ENCODE data around the gene NKIRAS1.
"Not testable (repeated sequence)": the region's sequence is repeated elsewhere in the genome, so short reads cannot be mapped to it uniquely, and the experiment has no call there.

The NKIRAS1 gene

DNA sequence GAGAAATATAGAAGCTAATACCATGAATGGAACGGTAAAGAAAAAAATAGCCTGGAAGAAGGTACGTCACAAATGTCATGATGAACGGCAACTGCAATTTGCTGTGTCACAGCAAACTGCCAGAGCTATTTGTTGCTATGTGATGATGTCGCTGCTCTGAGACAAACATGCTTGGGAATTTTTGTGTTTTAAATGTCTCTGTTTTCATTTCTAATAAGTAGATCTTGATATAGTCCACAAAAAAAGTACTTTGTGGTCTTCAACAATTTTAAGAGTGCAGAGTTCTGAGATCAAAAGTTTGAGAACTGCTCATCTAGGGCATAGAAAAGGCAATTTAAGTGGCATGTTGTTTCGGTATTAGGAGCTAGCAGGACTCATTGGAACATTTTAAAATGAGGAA, 24.0 kb upstream of the NKIRAS1 start:
- DNase-seq (ENCODE audit: low read depth): no peak

DNA sequence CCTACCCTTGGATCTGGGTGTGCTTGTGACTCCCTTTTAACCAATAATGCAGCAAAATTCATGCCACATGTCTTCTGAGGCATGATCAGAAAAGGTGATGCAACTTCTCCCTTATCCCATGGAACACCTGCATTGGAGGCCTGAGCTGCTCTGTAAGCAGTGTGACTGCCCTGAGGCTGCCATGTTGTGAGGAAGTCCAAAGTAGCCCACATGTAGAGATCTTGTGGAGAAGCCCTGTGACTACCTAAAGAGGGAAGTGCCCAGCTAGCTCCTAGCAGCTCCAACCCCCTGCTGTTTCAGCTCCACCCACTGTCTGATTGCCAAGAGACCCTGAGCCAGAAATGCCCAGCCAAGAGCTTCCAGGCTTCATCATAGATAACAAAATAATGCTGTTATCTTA, 21.9 kb upstream of the NKIRAS1 start:
- no peak for DNase-seq (ENCODE audit: low read depth)

DNA sequence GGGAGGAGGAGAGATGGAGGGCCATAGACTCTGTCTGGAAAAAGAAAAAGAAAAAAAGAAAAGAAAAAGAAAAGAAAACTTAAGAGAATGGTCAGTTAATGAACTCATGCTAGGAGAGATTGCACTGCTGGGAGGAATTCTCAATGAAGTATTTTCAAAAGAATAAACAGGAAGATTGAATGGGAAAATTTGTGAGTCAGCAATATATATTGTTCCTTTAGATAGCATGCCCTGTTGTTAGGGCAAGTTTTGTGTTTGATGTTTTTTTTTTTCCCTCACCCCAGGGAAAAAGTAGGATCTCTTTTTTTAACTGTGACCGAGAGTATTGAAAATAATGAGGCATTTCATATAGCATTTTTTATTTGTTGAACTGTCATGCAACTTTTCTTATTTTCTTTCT, 20.5 kb upstream of the NKIRAS1 start:
- no peak for DNase-seq (ENCODE audit: low read depth)

DNA sequence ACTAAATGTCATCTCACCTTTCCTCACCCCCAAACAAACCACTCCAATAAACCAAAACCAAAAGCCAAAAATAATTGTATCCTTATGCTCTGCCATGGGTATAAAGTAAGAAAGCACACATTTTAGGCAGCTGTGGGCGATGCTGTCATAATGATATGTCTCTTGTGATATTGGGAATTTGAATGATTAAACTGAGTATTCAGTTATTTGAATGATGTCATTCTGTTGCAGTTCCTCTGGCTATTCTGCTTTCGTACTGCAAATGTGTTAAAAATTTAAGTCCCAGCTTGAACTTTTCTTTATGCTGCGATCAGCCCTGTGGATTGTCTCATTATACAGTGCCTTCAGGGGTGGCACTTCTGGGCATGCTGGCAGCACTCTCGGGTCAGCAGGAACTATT, 17.5 kb upstream of the NKIRAS1 start:
- DNase-seq (ENCODE audit: low read depth): no peak

DNA sequence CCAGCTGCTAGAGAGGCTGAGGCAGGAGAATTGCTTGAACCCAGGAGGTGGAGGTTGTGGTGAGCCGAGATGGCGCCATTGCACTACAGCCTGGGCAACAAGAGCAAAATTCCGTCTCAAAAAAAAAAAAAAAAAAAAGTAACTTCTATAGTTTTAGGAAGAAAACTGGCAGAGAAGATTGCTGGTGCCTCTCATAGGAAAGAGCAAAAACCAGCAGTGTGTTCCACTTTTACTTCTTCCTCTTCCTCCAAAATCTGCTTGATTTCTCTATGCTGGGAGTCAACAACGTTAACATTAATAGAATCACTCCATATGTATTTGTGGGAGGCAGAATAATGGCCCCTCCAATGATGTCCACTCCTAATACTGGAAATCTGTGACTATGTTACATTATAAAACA, 15.8 kb upstream of the NKIRAS1 start:
- no peak for DNase-seq (ENCODE audit: low read depth)

DNA sequence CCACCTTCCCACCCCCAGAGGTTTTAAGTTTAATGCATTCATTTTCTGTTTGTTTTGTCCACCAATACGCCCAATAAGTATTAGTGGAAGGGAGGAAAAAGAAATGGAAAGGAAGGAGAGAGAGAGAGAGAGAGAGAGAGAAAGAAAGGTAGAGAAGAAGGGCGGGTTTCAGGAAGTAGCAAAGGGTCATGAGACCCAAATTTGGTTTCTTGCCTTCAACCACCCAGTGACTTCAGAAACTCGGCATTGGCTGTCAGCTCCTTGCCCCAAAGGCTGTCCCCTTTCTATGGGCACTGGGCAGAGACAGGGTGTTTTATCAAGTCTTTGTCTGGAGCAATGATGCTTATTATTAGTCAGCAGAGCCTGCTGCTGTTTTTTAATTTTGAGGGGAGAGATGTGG, 14.8 kb upstream of the NKIRAS1 start:
- no peak for DNase-seq (ENCODE audit: low read depth)

DNA sequence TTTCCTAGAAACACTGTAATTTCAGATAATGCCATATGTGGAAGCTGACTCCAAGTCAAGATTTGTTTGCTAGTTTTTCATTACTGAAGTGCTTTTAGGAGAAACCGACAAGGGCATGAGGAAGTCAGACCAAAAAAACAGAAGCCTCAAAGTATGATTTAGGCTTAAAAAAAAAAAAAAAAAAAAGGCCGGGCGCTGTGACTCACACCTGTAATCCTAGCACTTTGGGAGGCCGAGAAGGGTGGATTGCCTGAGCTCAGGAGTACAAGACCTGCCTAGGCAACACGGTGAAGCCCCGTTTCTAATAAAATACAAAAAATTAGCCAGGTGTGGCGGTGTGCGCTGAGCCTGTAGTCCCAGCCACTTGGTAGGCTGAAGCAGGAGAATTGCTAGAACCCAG, 11.7 kb upstream of the NKIRAS1 start:
- no peak for DNase-seq (ENCODE audit: low read depth)

DNA sequence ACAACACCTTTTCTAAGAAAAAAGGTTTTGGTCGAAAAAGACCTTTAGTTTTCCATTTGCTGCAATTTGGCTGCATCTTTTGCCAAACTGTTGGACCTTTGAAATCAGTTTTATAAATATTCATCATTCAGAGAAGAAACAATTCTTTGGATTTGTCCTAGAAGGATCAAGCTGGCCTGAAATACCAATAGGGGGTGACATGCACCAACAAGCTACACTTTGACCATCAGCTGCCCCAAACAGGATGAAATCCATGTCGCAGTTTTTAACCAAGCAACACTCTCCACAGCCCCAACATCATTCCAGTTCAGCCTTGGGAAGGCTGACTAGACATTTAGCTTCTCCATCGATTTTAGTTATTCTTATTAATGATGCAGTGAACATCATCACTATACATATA, 9.9 kb upstream of the NKIRAS1 start:
- DNase-seq (ENCODE audit: low read depth): no peak

DNA sequence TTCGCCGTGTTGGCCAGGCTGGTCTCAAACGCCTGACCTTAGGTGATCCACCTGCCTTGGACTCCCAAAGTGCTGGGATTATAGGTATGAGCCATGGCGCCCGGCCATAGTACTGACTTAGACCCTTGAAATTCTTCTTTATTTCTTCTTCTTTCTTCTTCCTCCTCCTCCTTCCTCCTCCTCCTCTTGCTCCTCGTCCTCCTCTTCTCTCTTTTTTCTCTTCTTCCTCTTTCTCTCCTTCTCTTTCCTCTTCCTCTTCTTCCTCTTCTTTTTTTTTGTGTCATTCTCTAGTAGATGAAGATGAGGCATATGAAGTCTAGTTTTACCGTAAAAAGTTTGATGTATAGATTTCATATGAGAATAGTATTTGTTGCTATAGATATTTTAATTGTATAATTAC, 9.5 kb upstream of the NKIRAS1 start:
- no peak for DNase-seq (ENCODE audit: low read depth)

DNA sequence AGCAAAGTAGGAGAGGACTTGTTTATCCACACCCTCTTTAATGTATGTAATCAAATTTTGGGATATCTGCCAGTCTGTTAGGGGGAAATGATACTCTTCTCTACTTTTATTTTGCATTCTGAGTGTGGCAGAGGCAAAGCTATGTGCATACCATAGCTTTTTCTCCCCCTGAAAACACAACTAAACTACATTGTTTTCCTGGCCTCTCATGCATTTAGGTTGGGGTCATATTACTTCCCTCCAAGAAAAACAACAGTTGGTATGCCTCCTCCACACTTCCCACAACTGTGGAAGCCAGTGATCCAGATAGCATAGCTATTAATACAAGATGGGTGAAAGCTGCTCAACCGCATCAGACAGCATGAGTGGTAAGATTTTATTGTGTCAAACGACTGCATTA, 7.0 kb upstream of the NKIRAS1 start:
- no peak for DNase-seq (ENCODE audit: low read depth)

DNA sequence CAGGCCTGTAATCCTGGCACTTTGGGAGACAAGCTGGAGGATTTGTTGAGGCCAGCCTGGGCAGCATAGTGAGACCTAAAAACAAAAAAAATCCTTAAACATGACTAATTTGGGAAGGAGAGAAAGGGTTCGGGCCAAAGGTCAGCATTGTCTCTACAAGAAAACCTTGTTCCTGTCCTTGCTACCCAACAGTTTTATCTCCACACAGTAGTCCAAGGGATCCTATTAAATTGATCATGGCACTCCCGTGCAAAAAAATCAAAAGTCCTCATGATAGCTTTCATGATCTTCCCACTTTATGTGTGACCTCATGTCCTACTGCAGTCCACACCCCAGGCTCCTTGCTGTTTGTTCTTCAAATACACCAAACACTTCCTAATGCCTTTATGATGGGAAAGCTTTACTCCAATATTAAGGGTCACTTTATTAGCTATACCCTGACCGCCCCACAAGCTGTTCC, 4.3 kb upstream of the NKIRAS1 start:
- DNase-seq (ENCODE audit: low read depth): no peak

DNA sequence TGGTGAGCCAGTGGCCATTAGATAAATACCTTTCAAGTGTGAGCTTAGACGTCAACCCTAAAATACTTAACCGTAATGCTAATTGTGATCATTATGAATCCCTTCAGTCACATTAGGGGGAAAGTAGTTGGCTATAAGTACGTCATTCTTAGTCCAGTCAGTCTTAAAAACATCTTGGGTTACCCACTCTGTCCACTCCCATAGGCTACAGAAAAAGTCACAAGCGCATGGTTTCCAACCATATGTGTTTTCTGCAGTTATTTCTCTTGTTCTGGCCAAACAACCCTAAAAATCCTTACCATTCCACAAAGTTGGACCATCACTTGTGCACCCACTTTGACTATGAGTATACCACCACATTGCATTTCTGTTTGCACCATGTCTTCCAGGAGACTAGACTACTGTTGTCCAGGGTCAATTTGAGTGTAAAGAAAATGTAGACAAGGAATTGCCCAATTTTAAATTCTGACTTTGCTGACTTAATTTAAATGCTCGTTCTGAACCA, 3.4 kb upstream of the NKIRAS1 start:
- DNase-seq (ENCODE audit: low read depth): no peak

DNA sequence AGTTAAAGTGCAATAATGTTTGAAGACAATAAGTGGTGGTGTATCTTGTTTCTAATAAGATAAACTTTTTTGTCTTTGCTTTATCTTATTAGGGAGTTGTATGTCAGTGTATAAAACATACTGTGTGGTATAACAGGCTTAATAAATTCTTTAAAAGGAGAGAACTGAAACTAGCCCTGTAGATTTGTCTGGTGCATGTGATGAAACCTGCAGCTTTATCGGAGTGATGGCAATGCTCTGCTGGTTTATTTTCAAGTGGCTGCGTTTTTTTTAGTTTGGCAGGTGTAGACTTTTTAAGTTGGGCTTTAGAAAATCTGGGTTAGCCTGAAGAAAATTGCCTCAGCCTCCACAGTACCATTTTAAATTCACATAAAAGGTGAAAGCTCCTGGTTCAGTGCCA, 2.8 kb upstream of the NKIRAS1 start:
- DNase-seq (ENCODE audit: low read depth): no peak

DNA sequence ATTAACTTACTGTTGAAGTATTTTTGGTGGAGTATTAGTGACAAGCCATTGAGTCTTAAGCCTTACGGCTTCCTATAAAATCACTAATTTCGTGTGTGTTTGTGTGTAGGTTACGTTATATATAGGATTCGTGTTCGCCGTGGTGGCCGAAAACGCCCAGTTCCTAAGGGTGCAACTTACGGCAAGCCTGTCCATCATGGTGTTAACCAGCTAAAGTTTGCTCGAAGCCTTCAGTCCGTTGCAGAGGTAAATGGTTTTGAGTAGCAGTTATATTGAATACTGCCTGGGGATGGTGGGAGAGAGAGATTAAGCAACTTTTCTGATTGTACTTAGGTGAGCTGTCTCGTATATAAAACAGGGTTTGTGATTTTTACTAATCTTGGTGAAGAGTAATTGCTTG, 1.5 kb upstream of the NKIRAS1 start:
- not testable (repeated sequence) for DNase-seq (ENCODE audit: low read depth)

DNA sequence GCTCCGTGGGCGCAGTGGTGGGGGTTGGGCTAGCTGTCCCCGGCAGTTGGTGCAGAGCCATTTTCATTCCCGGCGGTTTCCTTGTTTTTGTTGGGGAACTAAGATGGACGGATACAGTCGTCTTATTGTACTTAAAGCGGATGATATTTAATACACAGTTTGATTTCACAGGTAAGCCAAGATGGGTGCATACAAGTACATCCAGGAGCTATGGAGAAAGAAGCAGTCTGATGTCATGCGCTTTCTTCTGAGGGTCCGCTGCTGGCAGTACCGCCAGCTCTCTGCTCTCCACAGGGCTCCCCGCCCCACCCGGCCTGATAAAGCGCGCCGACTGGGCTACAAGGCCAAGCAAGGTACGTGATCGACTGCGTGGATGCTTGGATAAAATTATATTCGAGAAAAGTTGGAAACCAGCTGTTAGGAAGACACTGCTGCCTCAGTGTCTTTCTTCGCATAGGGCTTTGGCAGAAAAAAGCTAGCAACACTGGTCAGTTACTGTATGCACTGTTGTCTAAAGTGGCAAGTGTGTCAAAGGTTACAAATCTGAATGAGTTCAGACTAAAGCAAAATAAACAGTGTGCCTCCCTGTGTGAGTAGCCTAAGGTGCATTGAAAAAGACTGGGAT, 1.0 kb upstream of the NKIRAS1 start:
- not testable (repeated sequence) for DNase-seq (ENCODE audit: low read depth)

DNA sequence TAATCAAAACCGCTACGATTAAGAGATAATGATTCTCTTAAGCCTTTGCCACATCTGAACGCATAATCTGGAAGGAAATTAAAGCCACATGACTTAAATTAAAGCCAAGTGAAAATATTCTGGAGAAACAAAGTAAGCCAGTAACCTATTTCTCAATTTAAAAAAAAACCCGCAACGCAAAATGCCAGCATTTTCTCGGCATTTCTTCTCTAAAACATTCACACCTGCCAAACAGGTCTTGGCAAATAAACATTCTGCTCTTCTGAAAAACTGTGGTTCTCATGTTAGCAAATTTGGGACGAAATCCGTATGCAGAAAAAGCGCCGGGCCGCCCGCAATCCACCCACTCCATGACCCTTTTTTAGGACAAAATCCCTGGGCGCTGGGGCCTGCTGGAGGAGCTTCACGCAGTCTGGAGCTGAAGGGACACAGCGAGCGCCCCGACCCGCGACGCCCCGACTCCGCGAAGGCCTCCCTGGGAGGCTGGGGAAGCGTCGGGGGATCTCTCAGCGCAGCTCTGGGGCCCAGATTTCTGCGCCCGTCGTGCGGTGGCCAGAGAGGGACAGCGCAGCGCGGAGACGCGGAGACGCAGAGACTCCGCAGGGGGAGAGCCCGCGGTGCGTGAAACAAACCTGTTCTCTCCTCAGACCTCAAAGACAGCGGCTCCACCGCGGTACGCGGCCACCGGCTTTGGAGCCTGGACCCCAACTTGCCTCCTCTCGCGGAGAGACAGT, 471 bp downstream of the NKIRAS1 start:
- DNase-seq (ENCODE audit: low read depth): no peak

DNA sequence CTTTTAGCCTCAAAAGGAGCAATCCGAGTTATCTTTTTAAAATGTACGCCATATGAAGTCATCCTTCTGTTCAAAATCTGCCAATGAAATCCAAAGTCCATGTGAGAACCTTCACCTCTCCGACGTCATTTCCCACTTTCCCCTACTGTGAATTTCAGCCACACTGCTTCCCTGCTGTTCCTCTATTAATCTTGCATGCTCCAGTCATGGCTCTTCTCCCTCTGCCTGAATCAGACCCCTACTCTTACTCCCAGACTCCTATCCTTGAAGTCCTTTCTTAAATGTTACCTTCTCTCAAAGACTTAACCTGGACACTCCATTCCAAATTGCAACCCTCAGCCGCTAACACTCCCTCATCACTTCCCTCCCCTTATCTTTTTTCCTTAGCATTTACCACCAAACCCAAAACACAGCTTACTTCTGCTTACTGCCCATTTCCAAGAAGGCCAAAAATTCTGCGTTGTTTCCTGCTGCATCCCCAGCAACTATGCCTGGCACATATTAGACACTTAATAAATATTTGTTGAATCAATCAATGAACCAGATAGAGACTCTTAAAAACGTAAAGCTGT, 1.2 kb downstream of the NKIRAS1 start:
- no peak for DNase-seq (ENCODE audit: low read depth)

DNA sequence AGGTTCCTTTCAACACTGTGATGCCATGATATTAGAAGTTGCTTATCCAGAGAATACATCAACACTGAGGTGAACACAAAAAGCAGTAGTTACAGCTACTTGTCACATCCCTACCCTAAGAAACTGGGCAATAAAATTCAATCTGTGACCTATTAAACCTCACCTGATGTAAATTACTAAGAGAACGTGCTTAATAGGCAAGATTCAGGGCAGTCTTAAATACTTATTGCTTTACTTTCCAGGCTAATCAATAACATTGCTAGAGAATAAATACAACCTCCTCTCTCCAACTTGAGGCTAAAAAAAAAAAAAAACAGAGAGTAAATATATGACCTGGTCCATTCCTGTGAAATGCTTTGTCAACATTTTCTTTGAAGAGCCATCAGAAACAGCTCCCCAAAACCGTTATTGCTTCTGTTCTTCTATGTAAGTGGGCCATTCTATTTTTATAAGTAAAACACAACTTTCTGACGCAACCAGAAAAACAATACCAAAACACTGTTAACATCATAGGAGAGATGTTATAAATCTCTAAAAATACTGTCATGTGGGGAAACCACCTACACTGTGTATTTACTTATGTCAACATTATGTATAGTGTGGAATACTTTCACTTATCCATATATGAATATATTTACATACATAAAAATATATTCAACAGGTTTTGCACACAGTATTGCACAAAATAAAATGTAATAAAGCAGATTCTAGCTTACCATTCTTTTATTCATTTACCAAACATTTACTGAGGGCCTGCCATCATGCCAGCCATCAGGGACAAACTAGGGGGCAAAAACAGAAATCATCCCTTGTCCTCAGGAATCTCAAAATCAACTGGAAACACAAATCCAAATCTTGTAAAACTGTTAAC, 2.7 kb downstream of the NKIRAS1 start:
- DNase-seq (ENCODE audit: low read depth): no peak

DNA sequence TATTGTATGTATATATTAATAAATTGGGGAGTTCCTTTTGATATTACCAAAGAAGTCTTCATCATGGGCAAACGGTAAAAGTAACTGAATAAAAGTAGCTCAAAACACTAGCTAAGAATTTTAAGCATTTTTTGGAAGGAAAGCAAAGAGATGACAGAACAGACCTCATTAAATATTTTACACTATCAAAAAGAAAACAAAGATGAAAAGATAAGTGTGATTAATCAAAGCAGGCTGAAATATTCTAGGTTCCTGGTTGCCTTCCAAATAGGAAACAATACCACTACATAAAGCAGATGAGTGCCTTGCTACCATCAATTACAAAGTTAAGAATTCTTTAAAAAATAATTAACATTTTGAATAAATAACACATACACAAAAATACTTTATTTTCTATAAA, 3.6 kb downstream of the NKIRAS1 start:
- DNase-seq (ENCODE audit: low read depth): no peak

DNA sequence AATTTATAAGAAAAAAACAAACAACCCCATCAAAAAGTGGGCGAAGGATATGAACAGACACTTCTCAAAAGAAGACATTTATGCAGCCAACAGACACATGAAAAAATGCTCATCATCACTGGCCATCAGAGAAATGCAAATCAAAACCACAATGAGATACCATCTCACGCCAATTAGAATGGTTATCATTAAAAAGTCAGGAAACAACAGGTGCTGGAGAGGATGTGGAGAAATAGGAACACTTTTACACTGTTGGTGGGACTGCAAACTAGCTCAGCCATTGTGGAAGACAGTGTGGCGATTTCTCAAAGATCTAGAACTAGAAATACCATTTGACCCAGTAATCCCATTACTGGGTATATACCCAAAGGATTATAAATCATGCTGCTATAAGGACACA, 4.5 kb downstream of the NKIRAS1 start:
- DNase-seq (ENCODE audit: low read depth): not testable (repeated sequence)

DNA sequence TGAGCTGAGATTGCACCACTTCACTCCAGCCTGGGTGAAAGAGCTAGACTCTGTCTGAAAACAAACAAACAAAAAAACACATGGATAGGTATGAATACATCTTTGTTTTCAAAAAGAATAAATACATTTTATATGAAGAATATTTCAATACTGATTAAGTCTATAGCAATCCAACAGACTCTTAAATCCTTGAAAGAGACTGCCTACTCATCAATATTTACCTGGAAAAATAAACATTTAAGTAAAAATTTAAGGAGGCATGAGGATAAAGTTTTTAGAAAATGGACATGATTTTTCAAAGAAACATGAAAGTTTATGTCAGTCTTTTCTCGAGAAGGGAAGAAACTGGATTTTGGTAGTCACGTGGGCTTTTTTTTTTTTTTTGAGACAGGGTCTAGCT, 5.4 kb downstream of the NKIRAS1 start:
- DNase-seq (ENCODE audit: low read depth): no peak

DNA sequence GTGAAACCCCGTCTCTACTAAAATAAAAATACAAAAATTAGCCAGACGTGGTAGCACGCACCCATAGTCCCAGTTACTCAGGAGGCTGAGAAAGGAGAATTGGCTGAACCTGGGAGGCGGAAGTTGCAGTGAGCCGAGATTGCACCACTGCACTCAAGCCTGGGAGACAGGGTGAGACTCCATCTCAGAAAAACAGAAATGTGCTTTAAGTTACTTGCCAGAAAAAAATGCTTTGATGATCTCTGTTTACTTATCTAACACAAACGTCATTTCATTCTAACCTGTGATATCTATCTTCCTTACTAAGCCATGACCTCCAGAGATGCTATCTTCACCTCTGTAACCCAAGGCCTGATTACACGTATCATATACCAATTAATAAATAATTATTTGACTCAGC, 7.4 kb downstream of the NKIRAS1 start:
- no peak for DNase-seq (ENCODE audit: low read depth)
